Immature natural killer cell (primary cell): ENCODE results near the gene L3MBTL3. TPM values are rescaled to one million over a fixed set of nuclear protein-coding genes. Genes with fewer than 3 reads are reported as not detected.
"Not testable (repeated sequence)": the region's sequence is repeated elsewhere in the genome, so short reads cannot be mapped to it uniquely, and the experiment has no call there.

Experiments
- DNase-seq, 3 donors: peaks; one replicate each; pipeline ENCODE4 v3.0.0; 2022; ENCODE audit warnings: mixed read lengths in 1 of 3
- H3K27ac Mint-ChIP-seq, 6 donors: one replicate each; pipeline ENCODE4 v1.8.0; 2020; ENCODE audit warnings: mixed read lengths in 6 of 6, mild to moderate bottlenecking in 5 of 6, inconsistent platforms in 4 of 6, moderate library complexity in 3 of 6
- H3K27me3 Mint-ChIP-seq, 3 donors: one replicate each; pipeline ENCODE4 v1.8.0; 2020 to 2021; ENCODE audit warnings: low read depth in 3 of 3, mild to moderate bottlenecking in 3 of 3, mixed read lengths in 3 of 3, moderate library complexity in 3 of 3, inconsistent platforms in 1 of 3
- H3K36me3 Mint-ChIP-seq, 3 donors: one replicate each; pipeline ENCODE4 v1.8.0; 2020; ENCODE audit warnings: mixed read lengths in 3 of 3, inconsistent platforms in 2 of 3, mild to moderate bottlenecking in 2 of 3
- H3K4me1 Mint-ChIP-seq, 2 donors: one replicate each; pipeline ENCODE4 v1.8.0; 2020; ENCODE audit warnings: inconsistent platforms in 2 of 2, mild to moderate bottlenecking in 2 of 2, mixed read lengths in 2 of 2, moderate library complexity in 1 of 2
- H3K4me3 Mint-ChIP-seq, 5 donors: one replicate each; pipeline ENCODE4 v1.8.0; 2020; ENCODE audit warnings: mild to moderate bottlenecking in 5 of 5, mixed read lengths in 5 of 5, inconsistent platforms in 3 of 5, moderate library complexity in 3 of 5
- H3K9me3 Mint-ChIP-seq, 6 donors: one replicate each; pipeline ENCODE4 v1.8.0; 2020; ENCODE audit warnings: mild to moderate bottlenecking in 6 of 6, mixed read lengths in 6 of 6, inconsistent platforms in 4 of 6, moderate library complexity in 3 of 6
- polyA plus RNA-seq, 3 donors: library from polyadenylated mRNA; unstranded; fragments of 300-500 nt; fragmentation: Illumina TruSeq; gene quantifications; one replicate each; pipeline ENCODE4 v1.2.3, GENCODE V29; 2021

Gene L3MBTL3
- polyA plus RNA-seq, 3 donors from 2014 or later = 2.3 to 5.3 (median 4.3) TPM

- peak overlapping the region; percentile 24 to 97 (median 91) for H3K27ac Mint-ChIP-seq
- H3K9me3 Mint-ChIP-seq = no peaks in the 10 kb centered on the region
- H3K27me3 Mint-ChIP-seq = no peaks in the 10 kb centered on the region
- no peak for DNase-seq
- H3K36me3 Mint-ChIP-seq = peaks cover 36 to 63% (median 46%) of the 10 kb centered on the region in 3 donors
- H3K4me1 Mint-ChIP-seq = peaks cover 65 to 100% of the 10 kb centered on the region in 2 donors
- H3K4me3 Mint-ChIP-seq = no peak overlapping the region
These were observed 145.9 kb downstream of the L3MBTL3 start for GRCh38 chr6:130164251-130164650.

- peaks cover 0 to 3% (median under 1%) of the 10 kb centered on the region in 6 donors for H3K9me3 Mint-ChIP-seq
- H3K27me3 Mint-ChIP-seq = no peaks in the 10 kb centered on the region
- H3K27ac Mint-ChIP-seq = peak overlapping the region; percentile 23 to 93 (median 64)
- peaks cover 36 to 66% (median 44%) of the 10 kb centered on the region in 3 donors for H3K36me3 Mint-ChIP-seq
- peaks cover 69 to 98% of the 10 kb centered on the region in 2 donors for H3K4me1 Mint-ChIP-seq
- no peak overlapping the region for H3K4me3 Mint-ChIP-seq
- no peak for DNase-seq
These were observed 149.3 kb downstream of the L3MBTL3 start for GRCh38 chr6:130167655-130168054.

DNA sequence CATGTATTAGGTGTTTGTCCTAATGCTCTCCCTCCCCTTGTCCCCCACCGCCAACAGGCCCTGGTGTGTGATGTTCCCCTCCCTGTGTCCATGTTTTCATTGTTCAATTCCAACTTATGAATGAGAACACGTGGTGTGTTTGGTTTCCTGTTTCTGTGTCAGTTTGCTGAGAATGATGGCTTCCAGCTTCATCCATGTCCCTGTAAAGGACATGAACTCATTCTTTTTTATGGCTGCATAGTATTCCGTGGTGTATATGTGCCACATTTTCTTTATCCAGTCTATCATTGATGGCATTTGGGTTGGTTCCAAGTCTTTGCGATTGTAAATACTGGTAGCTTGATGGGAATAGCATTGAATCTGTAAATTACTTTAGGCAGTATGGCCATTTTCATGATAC, 151.8 kb downstream of the L3MBTL3 start:
- DNase-seq = not testable (repeated sequence)
- H3K36me3 Mint-ChIP-seq = peaks cover 41 to 72% (median 46%) of the 10 kb centered on the region in 3 donors

DNA sequence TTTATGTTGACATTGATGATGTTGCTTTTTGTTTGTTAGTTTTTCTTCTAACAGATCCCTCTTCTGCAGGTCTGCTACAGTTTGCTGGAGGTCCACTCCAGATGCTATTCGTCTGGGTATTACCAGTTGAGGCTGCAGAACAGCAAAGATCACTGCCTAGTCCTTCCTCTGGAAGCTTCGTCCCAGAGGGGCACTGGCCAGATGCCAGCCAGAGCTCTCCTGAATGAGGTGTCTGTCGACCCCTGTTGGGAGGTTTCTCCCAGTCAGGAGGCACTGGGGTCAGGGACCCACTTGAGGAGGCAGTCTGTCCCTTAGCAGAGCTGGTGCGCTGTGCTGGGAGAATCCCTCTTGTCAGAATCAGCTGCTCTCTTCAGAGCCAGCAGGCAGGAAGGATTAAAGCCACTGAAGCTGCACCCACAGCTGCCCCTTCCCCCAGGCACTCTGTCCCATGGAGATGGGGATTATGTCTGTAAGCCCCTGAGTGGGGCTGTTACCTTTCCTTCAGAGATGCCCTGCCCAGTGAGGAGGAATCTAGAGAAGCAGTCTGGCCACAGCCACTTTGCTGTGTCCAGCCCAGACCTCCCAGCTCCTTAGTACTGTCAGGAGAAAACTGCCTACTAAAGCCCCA, 155.1 kb downstream of the L3MBTL3 start:
- not testable (repeated sequence) for H3K27me3 Mint-ChIP-seq, DNase-seq, H3K9me3 Mint-ChIP-seq, H3K4me3 Mint-ChIP-seq
- peak overlapping the region; percentile 79 to 90 (median 84) for H3K27ac Mint-ChIP-seq
- H3K36me3 Mint-ChIP-seq = peaks cover 41 to 79% (median 58%) of the 10 kb centered on the region in 3 donors
- H3K4me1 Mint-ChIP-seq = peaks cover 43 to 83% of the 10 kb centered on the region in 2 donors

More for the DNA sequence above, 151.8 kb downstream of the L3MBTL3 start:
- Mint-ChIP-seq H3K27ac (peak overlapping the region; percentile 81 to 90 (median 87)), H3K4me1 (peaks cover 63 to 88% of the 10 kb centered on the region in 2 donors), H3K4me3 (peak overlapping the region in 1 of 5 donors; percentile 35)
- not testable (repeated sequence) for H3K9me3 Mint-ChIP-seq, H3K27me3 Mint-ChIP-seq

DNA sequence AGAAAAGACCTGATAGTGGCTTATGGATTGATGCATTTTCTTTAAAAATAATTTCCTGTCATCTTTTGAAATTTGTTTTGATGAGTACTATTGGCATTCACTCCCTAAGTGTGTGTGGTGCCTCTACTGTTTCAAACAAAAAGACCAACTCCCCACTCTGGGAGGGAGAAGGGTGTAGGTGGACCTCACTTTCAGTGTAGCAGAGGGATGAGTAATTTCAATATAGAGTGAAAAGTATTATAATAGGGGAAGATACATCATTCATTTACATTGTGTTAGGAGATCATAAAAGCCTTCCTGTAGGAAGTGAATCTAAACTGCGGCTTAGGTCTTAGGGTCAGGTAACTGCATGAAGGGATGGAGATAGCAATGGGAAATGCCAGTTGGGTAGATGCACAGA, 158.0 kb downstream of the L3MBTL3 start:
- no peak for DNase-seq
- peaks cover 34 to 75% of the 10 kb centered on the region in 2 donors for H3K4me1 Mint-ChIP-seq
- H3K27ac Mint-ChIP-seq = peak overlapping the region; percentile 73 to 92 (median 87)
- peaks cover 0 to 5% (median 0%) of the 10 kb centered on the region in 6 donors for H3K9me3 Mint-ChIP-seq
- H3K4me3 Mint-ChIP-seq = no peak overlapping the region
- H3K36me3 Mint-ChIP-seq = peaks cover 52 to 80% (median 67%) of the 10 kb centered on the region in 3 donors
- H3K27me3 Mint-ChIP-seq = peaks cover 0 to 2% (median 2%) of the 10 kb centered on the region in 3 donors

- H3K27me3 Mint-ChIP-seq = peaks cover 4 to 11% (median 7%) of the 10 kb centered on the region in 3 donors
- no peak overlapping the region for H3K4me3 Mint-ChIP-seq
- peaks cover 47 to 77% (median 55%) of the 10 kb centered on the region in 3 donors for H3K36me3 Mint-ChIP-seq
- H3K4me1 Mint-ChIP-seq = peaks cover 42 to 77% of the 10 kb centered on the region in 2 donors
- H3K27ac Mint-ChIP-seq = peak overlapping the region; percentile 55 to 84 (median 76)
- no peak for DNase-seq
- H3K9me3 Mint-ChIP-seq = no peaks in the 10 kb centered on the region
These were observed 160.3 kb downstream of the L3MBTL3 start for GRCh38 chr6:130178692-130179091.

GRCh38 chr6:130182466-130182865, 164.1 kb downstream of the L3MBTL3 start:
- H3K27ac Mint-ChIP-seq = peak overlapping the region; percentile 86 to 93 (median 91)
- no peak for DNase-seq
- H3K4me3 Mint-ChIP-seq = peak overlapping the region in 4 of 5 donors; percentile 40 to 78 (median 68)
- H3K4me1 Mint-ChIP-seq = peaks cover 68 to 86% of the 10 kb centered on the region in 2 donors
- peaks cover 3 to 14% (median 10%) of the 10 kb centered on the region in 3 donors for H3K27me3 Mint-ChIP-seq
- peaks cover 31 to 54% (median 37%) of the 10 kb centered on the region in 3 donors for H3K36me3 Mint-ChIP-seq
- H3K9me3 Mint-ChIP-seq = no peaks in the 10 kb centered on the region

DNA sequence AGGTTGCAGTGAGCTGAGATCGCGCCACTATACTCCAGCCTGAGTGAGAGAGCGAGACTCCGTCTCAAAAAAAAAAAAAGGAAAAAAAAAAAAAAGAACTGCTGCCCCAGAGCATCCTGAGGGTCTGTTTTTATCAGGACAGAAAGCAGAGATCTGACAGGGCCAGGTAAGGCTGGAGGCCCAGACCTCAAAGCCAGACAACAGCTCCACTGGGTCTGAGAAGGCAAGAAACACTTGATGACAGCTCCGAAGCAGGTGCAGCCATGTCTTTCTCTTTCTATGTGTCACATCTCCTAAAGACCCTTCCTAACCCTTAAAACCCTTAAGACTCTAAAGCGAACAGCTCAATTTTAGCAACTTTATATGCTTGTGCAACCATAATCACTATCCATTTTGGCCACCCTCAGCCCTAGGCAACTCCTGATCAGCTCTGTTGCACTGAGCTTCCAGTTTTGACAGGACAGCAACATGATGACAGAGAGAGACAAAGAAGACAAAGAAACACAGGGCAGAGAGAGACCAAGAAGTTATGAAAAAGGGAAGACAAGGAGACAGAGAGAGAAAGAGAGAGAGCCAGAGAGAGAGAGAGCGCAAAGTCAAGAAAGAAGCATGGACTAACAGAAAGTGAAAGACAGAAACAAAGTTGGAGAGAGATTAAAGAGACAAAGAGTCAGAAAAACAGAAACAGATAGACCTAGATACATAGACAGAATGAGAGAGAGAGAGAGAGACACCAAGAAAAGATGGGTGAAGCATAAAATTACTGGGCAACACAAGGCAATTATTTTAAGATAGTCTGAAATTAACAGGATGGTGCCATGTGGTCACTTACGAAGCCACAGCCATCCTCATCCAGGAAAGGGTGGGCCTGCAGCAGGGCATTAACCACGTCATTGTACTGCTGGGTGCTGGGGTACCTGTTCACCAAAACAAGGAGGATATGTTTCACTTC, 165.2 kb downstream of the L3MBTL3 start:
- Mint-ChIP-seq H3K9me3 (no peaks in the 10 kb centered on the region), H3K4me1 (peaks cover 76 to 88% of the 10 kb centered on the region in 2 donors), H3K4me3 (peak overlapping the region; percentile 40 to 78 (median 71)), H3K27me3 (peaks cover 3 to 16% (median 10%) of the 10 kb centered on the region in 3 donors), H3K36me3 (peaks cover 25 to 47% (median 30%) of the 10 kb centered on the region in 3 donors), H3K27ac (peak overlapping the region; percentile 86 to 93 (median 91))
- DNase-seq = peak; percentile 75 to 83 (median 83)

DNA sequence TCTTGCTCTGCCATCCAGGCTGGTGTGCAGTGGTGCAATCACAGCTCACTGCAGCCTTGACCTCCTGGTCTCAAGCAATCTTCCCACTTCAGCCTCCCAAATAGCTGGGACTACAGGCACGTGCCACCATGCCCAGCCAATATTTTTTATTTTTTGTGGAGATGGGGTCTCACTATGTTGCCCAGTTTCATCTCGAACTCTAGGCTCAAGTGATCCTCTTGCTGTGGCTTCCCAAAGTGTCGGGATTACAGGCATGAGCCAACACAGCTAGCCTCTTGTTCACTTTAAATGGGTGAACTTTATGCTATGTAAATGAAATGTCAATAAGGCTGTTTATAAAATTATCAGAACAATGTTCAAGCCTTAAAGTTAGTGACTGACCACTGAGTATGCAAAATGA, 167.3 kb downstream of the L3MBTL3 start:
- peak overlapping the region in 3 of 5 donors; percentile 39 to 64 (median 46) for H3K4me3 Mint-ChIP-seq
- peaks cover 91 to 96% of the 10 kb centered on the region in 2 donors for H3K4me1 Mint-ChIP-seq
- H3K27me3 Mint-ChIP-seq = peaks cover 3 to 16% (median 10%) of the 10 kb centered on the region in 3 donors
- no peak for DNase-seq
- peaks cover 18 to 50% (median 21%) of the 10 kb centered on the region in 3 donors for H3K36me3 Mint-ChIP-seq
- peak overlapping the region; percentile 89 to 92 (median 92) for H3K27ac Mint-ChIP-seq
- no peaks in the 10 kb centered on the region for H3K9me3 Mint-ChIP-seq

DNA sequence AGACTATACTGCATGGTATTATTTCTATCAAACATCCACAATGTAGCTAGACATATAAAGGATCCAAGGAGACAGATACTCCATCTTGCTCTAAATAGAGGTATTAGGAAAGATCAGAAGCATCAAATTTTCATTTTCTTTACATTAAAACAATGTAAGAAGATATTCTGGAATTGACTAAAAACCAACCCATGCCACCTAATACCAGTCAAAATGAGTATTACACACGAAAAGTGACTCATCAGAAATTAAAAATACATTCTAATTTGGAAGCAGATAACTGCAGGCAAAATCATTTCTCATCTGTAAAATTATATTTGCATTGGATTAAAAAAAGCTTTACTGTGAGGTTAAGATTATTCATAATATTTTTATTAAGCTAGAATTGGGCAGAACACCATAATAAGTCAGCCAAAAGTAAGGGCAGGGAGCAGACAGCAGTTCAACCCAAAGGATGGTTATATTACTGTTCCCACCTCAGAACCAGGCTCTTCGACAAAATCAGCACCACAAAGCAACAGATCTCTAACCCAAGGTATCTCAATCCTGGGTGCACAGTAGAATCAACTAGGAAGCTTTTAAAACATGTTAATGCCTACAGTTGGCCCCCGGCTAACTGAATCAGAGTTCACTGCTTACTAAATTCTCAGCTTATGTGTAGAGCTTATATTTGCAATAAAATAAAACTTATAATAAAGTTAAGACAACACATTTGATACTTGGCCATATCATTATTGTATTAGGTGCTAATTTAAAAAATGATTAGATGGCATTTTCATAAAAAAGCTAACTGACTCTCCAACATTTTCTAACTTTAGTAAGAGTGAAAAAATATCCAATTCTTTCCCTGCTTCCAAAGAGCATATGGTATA, 169.2 kb downstream of the L3MBTL3 start:
- peaks cover 96 to 98% of the 10 kb centered on the region in 2 donors for H3K4me1 Mint-ChIP-seq
- H3K9me3 Mint-ChIP-seq = no peaks in the 10 kb centered on the region
- peak overlapping the region; percentile 43 to 64 (median 51) for H3K4me3 Mint-ChIP-seq
- no peak for DNase-seq
- peaks cover 8 to 43% (median 11%) of the 10 kb centered on the region in 3 donors for H3K36me3 Mint-ChIP-seq
- H3K27me3 Mint-ChIP-seq = peaks cover 3 to 16% (median 10%) of the 10 kb centered on the region in 3 donors
- peak overlapping the region; percentile 89 to 92 (median 90) for H3K27ac Mint-ChIP-seq

DNA sequence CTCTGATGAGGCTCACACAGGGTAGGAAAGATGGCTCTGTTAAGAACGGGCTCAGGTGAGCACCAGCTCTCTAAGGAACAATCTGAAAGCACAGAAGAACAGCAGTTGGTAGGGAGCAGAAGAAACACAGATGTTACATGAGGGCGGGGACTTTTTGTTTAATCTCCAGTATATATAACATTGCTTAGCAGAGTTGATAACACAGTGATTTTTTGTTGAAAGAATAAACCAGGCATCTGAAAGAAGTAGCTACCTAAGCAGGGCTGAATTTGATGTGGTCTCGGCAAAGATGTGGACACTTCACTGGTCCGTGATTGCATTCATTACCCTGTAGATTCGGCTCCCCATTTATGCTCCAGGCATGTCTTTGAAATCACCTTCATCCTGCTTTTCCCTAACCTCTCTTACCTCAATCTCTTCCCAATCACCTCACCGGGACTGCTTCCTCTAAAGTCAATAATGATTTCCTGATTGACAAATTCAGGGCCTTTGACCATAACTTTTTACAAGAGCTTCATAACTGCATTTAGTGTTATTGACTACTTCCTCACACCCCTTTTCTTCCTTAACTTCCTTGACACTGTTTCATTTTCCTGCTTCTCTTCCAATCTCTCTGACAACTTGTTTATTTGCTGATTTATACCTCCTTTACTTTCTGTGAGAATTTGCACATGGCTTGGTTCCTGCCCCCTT, 170.0 kb downstream of the L3MBTL3 start:
- peaks cover 96 to 98% of the 10 kb centered on the region in 2 donors for H3K4me1 Mint-ChIP-seq
- no peak for DNase-seq
- peak overlapping the region; percentile 81 to 92 (median 90) for H3K27ac Mint-ChIP-seq
- peak overlapping the region; percentile 43 to 60 (median 51) for H3K4me3 Mint-ChIP-seq
- peaks cover 3 to 10% (median 6%) of the 10 kb centered on the region in 3 donors for H3K27me3 Mint-ChIP-seq
- H3K36me3 Mint-ChIP-seq = peaks cover 7 to 42% (median 8%) of the 10 kb centered on the region in 3 donors
- H3K9me3 Mint-ChIP-seq = no peaks in the 10 kb centered on the region
